NCI-H82 treated with DMSO at 0.1 percent for 48 hours (cell line): Measurements from ENCODE around the gene PYCARD.

Source experiments
- DNase-seq: peaks from one replicate; lab custom pipeline; 2025; ENCODE audit not compliant: unreplicated experiment; lab: John Stamatoyannopoulos, UW

PYCARD gene

GRCh38 chr16:31167315-31167714 is 35.2 kb downstream of the PYCARD start:
- no peak for DNase-seq

DNA sequence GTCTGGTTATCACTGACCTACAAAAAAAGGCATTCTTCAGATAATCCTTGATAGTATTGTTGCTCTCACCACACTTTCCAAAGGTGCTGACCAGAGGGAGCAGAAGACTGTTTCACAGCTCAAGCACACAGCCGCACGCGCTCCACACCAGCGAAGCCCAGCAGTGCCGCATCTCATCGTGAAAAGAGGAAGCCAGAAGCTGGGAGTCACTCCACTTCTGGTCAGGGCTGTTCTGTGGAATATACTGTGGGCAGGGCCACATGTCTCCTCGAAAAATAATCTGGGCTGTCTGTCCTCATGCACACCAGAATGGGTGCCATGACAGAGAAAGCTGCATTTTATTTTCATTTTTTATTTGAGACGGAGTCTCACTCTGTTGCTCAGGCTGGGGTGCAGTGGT is 45.4 kb downstream of the PYCARD start:
- no peak for DNase-seq
